Measurements from ENCODE around the gene SYNM. TPM values are rescaled to one million over a fixed set of nuclear protein-coding genes. Genes with fewer than 3 reads are reported as not detected.

SYNM gene
- total RNA-seq, 2 donors from 2014 or later: 2.3 to 12.5 TPM

DNA sequence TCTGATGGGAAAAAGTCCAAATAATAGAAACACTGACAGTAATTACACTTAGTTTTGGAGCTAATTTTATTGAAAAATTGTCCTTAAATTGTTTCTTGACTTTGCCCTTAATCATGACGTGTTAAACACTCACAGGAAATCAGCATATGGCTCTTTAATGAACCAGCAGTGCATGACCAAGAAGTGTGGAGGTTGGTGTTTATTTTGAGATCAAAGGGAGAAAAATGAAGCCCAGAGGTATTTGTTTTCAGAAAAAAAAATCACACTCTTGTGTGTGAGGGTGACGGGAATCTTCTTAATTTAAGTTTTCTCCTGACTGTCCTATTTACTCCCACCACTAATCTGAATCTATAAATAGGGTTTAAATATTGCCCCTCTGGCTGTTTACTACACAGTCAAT is 28.8 kb upstream of the SYNM start:
- Mint-ChIP-seq H3K4me1 (peaks cover 5% of the 10 kb centered on the region), H3K4me3 (no peak overlapping the region), H3K36me3 (ENCODE audit: low read depth) (no peaks in the 10 kb centered on the region), H3K27me3 (ENCODE audit: insufficient read depth) (peaks cover 6% of the 10 kb centered on the region), H3K9me3 (peaks cover 2% of the 10 kb centered on the region), H3K27ac (no peak overlapping the region)
- Histone ChIP-seq H3K36me3 (ENCODE audit: control insufficient read depth, insufficient read depth, low read length) (no peaks in the 10 kb centered on the region), H3K9me3 (ENCODE audit: control insufficient read depth, low read length) (no peaks in the 10 kb centered on the region), H3K9ac (ENCODE audit: extremely low read depth, low read length, poor library complexity, severe bottlenecking) (no peak overlapping the region), H3K4me3 (ENCODE audit: low read length) (no peak overlapping the region), H3K4me1 (ENCODE audit: control insufficient read depth, insufficient read depth, low read length) (no peaks in the 10 kb centered on the region), H3K27me3 (ENCODE audit: control insufficient read depth, insufficient read depth, low read length, poor library complexity, severe bottlenecking) (no peaks in the 10 kb centered on the region), H3K27ac (ENCODE audit: low read depth, low read length) (no peak overlapping the region)
- TF ChIP-seq, protein P1, sequence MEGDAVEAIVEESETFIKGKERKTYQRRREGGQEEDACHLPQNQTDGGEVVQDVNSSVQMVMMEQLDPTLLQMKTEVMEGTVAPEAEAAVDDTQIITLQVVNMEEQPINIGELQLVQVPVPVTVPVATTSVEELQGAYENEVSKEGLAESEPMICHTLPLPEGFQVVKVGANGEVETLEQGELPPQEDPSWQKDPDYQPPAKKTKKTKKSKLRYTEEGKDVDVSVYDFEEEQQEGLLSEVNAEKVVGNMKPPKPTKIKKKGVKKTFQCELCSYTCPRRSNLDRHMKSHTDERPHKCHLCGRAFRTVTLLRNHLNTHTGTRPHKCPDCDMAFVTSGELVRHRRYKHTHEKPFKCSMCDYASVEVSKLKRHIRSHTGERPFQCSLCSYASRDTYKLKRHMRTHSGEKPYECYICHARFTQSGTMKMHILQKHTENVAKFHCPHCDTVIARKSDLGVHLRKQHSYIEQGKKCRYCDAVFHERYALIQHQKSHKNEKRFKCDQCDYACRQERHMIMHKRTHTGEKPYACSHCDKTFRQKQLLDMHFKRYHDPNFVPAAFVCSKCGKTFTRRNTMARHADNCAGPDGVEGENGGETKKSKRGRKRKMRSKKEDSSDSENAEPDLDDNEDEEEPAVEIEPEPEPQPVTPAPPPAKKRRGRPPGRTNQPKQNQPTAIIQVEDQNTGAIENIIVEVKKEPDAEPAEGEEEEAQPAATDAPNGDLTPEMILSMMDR (conservative IDR thresholded peaks at IDR 0.05): no peak
- DNase-seq: no peak
- 67 to 88% methylated on average over 1 of the region's 2 CpGs for WGBS, 2 experiments (ENCODE audit: insufficient coverage in 1 of 2, insufficient read length in 1 of 2)

DNA sequence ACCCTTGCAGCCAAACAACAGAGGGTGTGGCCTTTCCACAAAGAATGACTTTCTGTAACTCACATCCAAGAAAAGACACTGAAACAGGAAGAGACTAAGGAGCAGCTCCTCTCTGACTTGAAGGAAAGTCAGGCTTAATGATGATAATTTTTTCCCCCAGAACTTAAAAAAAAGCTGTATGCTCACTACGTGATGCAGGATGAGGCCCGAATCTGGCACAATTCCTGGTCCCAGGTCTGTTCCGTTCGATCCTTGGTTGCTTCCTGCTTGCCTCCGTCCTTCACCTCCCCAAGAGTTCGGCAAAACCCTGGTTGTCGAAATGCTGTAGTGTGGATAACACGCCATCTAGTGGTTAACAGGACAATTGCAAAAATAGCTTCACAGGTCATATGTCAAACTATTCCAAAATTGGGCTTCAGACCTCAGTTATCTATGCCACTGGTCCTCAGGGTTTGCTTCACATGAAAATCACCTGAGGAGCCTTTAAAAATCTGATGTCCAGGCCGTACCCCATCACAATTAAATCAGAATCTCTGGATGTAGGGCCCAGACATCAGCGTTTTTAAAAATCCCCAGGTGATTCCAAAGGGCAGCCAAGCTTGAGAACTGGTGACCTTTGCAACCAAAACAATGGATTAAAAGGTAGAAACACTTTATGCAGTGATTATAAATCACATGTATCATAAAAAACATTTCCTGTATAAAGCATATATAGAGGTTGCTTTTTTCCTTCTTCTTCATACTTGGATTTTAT is 28.1 kb upstream of the SYNM start:
- H3K27me3 ChIP-seq (ENCODE audit: control insufficient read depth, insufficient read depth, low read length, poor library complexity, severe bottlenecking): no peaks in the 10 kb centered on the region
- H3K27ac Mint-ChIP-seq: peak overlapping the region; percentile 37
- H3K27ac ChIP-seq (ENCODE audit: low read depth, low read length): no peak overlapping the region
- peaks cover 2% of the 10 kb centered on the region for H3K9me3 Mint-ChIP-seq
- TF ChIP-seq, protein P1 (conservative IDR thresholded peaks at IDR 0.05): peak; percentile 94
- H3K4me1 Mint-ChIP-seq: peaks cover 5% of the 10 kb centered on the region
- H3K4me1 ChIP-seq (ENCODE audit: control insufficient read depth, insufficient read depth, low read length): no peaks in the 10 kb centered on the region
- H3K36me3 Mint-ChIP-seq (ENCODE audit: low read depth): no peaks in the 10 kb centered on the region
- no peaks in the 10 kb centered on the region for H3K36me3 ChIP-seq (ENCODE audit: control insufficient read depth, insufficient read depth, low read length)
- H3K9me3 ChIP-seq (ENCODE audit: control insufficient read depth, low read length): no peaks in the 10 kb centered on the region
- peak; percentile 83 for DNase-seq
- peak overlapping the region; percentile 37 for H3K4me3 ChIP-seq (ENCODE audit: low read length)
- H3K4me3 Mint-ChIP-seq: no peak overlapping the region
- WGBS, 2 experiments (ENCODE audit: insufficient coverage in 1 of 2, insufficient read length in 1 of 2): 9 to 12% methylated on average over 9 to 10 of the region's 10 CpGs
- H3K9ac ChIP-seq (ENCODE audit: extremely low read depth, low read length, poor library complexity, severe bottlenecking): no peak overlapping the region
- H3K27me3 Mint-ChIP-seq (ENCODE audit: insufficient read depth): peaks cover 6% of the 10 kb centered on the region

DNA sequence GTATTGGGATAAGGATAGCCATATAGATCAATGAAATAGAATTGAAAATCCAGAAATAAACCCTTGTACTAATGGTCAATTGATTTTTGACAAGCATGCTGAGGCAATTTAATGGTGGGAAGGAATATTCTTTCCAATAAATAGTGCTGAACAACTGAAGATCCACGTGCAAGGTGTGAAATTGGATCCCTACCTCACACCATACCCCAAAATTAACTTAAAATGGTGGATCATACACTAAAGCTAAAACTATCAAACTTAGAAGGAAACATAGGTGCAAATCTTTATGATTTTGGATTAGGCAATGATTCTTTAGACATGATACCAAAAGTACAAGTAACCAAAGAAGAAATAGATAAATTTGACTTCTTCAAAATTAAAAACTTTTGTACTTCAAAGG is 22.1 kb upstream of the SYNM start:
- no peak for DNase-seq
- H3K27me3 ChIP-seq (ENCODE audit: control insufficient read depth, insufficient read depth, low read length, poor library complexity, severe bottlenecking): no peaks in the 10 kb centered on the region
- peaks cover 5% of the 10 kb centered on the region for H3K9me3 ChIP-seq (ENCODE audit: control insufficient read depth, low read length)
- H3K27ac Mint-ChIP-seq: no peak overlapping the region
- H3K4me3 Mint-ChIP-seq: no peak overlapping the region
- H3K36me3 ChIP-seq (ENCODE audit: control insufficient read depth, insufficient read depth, low read length): no peaks in the 10 kb centered on the region
- no peaks in the 10 kb centered on the region for H3K4me1 Mint-ChIP-seq
- no peak overlapping the region for H3K4me3 ChIP-seq (ENCODE audit: low read length)
- TF ChIP-seq, protein P1 (conservative IDR thresholded peaks at IDR 0.05): no peak
- no peak overlapping the region for H3K9ac ChIP-seq (ENCODE audit: extremely low read depth, low read length, poor library complexity, severe bottlenecking)
- WGBS, 2 experiments (ENCODE audit: insufficient coverage in 1 of 2, insufficient read length in 1 of 2): 83% methylated on average over 1 of the region's 1 CpG; no CpG with 5 or more reads in 1 of the 2 experiments
- H3K27me3 Mint-ChIP-seq (ENCODE audit: insufficient read depth): peaks cover 10% of the 10 kb centered on the region
- peaks cover 12% of the 10 kb centered on the region for H3K9me3 Mint-ChIP-seq
- H3K36me3 Mint-ChIP-seq (ENCODE audit: low read depth): no peaks in the 10 kb centered on the region
- no peak overlapping the region for H3K27ac ChIP-seq (ENCODE audit: low read depth, low read length)
- no peaks in the 10 kb centered on the region for H3K4me1 ChIP-seq (ENCODE audit: control insufficient read depth, insufficient read depth, low read length)

Measured in endodermal cell (in vitro differentiated cells).